ENCODE measurements around the gene CFAP100. TPM values are rescaled to one million over a fixed set of nuclear protein-coding genes. Genes with fewer than 3 reads are reported as not detected.

Gene CFAP100
- total and polyA plus RNA-seq, 2 experiments from 2014 or later: not detected

DNA sequence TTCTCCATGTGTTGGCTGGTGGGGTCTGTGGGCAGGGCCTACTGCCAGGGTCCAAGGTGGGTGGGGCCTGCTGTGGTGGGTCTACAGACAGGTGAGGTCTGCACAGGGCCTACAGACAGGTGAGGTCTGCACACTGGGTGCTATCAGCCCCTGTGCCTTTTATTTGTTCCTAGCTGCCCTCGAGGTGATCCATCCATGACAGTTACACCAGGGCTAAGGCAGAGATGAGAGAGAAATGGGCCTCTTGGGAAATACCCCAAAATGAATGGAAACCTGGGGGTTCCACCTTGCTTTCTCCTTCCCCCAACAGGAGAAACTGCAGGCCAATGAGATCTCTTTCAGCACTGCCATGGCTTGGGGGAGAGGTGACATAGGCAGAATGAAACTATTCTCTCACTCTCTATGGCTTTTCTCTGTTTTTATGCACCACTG, 36.4 kb downstream of the CFAP100 start:
- Histone ChIP-seq H3K4me3 (no peak overlapping the region), H3K27ac (no peak overlapping the region), H4K20me1 (ENCODE audit: insufficient read depth, poor library complexity, severe bottlenecking) (no peaks in the 10 kb centered on the region), H3K4me2 (no peak overlapping the region), H3K9me2 (replicated peaks; ENCODE audit: insufficient read depth) (no peaks in the 10 kb centered on the region), H3K9me3 (ENCODE audit: low read depth) (no peaks in the 10 kb centered on the region), H2AFZ (no peak overlapping the region), H3K27me3 (no peaks in the 10 kb centered on the region), H3K4me1 (ENCODE audit: insufficient read depth) (no peaks in the 10 kb centered on the region), H3K36me3 (replicated peaks; ENCODE audit: insufficient read depth, low read depth) (no peaks in the 10 kb centered on the region), H3K79me2 (no peaks in the 10 kb centered on the region)
- no peak for DNase-seq (ENCODE audit: low spot score)
- TF ChIP-seq EZH2phosphoT487 (IDR thresholded peaks at IDR 0.05; ENCODE audit: low read depth, severe bottlenecking, unreplicated experiment): no peak
- no peak for TF ChIP-seq EZH2 (IDR thresholded peaks at IDR 0.05; ENCODE audit: borderline replicate concordance)
- TF ChIP-seq, protein P1, sequence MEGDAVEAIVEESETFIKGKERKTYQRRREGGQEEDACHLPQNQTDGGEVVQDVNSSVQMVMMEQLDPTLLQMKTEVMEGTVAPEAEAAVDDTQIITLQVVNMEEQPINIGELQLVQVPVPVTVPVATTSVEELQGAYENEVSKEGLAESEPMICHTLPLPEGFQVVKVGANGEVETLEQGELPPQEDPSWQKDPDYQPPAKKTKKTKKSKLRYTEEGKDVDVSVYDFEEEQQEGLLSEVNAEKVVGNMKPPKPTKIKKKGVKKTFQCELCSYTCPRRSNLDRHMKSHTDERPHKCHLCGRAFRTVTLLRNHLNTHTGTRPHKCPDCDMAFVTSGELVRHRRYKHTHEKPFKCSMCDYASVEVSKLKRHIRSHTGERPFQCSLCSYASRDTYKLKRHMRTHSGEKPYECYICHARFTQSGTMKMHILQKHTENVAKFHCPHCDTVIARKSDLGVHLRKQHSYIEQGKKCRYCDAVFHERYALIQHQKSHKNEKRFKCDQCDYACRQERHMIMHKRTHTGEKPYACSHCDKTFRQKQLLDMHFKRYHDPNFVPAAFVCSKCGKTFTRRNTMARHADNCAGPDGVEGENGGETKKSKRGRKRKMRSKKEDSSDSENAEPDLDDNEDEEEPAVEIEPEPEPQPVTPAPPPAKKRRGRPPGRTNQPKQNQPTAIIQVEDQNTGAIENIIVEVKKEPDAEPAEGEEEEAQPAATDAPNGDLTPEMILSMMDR (IDR thresholded peaks at IDR 0.05; ENCODE audit: poor library complexity): no peak
- WGBS (ENCODE audit: low lambda C conversion rate, missing lambda C conversion rate): 94% methylated on average over 1 of the region's 1 CpG

DNA sequence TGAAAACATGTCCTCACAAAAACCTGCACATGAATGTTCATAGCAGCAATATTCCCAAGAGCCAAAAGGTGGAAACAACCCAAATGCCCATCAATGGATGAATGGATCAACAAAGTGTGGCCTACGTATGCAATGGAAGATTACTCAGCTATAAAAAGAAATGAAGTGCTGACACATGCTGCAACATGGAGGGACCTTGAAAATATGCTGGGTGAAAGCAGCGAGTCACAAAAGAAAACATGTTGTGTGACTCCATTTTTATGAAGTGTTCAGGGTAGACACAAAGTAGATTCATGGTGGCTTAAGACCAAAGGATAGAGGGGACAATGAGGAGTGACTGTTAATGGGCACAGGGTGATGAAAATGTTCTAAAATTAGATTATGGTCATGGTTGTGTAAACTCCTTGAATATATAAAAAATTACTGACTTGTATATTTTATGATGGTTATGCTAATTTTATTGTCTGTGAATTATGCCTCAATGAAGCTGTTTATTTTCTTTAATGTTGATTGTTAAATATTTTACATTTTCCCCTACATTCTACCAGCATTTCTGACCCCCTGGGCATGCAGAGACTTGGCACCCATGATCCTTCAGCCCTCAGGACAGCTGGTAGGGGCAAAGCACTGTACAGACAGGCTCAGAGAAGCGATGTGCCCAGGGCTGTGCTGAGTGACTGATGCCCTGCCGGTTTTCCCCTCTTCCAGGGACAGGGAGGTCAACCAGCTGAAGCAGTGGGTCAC, 37.8 kb downstream of the CFAP100 start:
- Histone ChIP-seq H3K27me3 (no peaks in the 10 kb centered on the region), H2AFZ (no peak overlapping the region), H4K20me1 (ENCODE audit: insufficient read depth, poor library complexity, severe bottlenecking) (no peaks in the 10 kb centered on the region), H3K79me2 (no peaks in the 10 kb centered on the region), H3K9me3 (ENCODE audit: low read depth) (no peaks in the 10 kb centered on the region), H3K4me3 (no peak overlapping the region), H3K4me2 (no peak overlapping the region), H3K36me3 (replicated peaks; ENCODE audit: insufficient read depth, low read depth) (no peaks in the 10 kb centered on the region), H3K27ac (no peak overlapping the region), H3K4me1 (ENCODE audit: insufficient read depth) (no peaks in the 10 kb centered on the region), H3K9me2 (replicated peaks; ENCODE audit: insufficient read depth) (no peaks in the 10 kb centered on the region)
- TF ChIP-seq EZH2phosphoT487 (IDR thresholded peaks at IDR 0.05; ENCODE audit: low read depth, severe bottlenecking, unreplicated experiment): no peak
- no peak for TF ChIP-seq EZH2 (IDR thresholded peaks at IDR 0.05; ENCODE audit: borderline replicate concordance)
- TF ChIP-seq, protein P1 (IDR thresholded peaks at IDR 0.05; ENCODE audit: poor library complexity): no peak
- DNase-seq (ENCODE audit: low spot score): no peak
- WGBS (ENCODE audit: low lambda C conversion rate, missing lambda C conversion rate): 90% methylated on average over 4 of the region's 4 CpGs

DNA sequence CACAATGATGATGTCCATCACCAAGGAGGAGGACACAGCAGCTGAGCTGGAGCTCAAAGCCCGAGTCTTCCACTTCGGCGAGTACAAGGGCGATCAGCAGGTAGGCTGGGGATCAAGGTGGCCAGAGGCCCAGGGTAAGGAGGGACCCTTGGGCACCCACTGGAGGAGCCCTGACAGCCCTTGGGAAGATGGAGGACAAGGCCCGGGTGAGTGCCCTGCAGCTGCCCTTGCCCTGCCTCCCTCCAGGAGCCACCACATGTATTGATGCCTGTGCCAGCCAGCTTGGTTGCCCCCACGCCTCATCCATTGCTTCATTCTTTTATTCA, 38.4 kb downstream of the CFAP100 start:
- H3K4me3 ChIP-seq: no peak overlapping the region
- no peaks in the 10 kb centered on the region for H3K27me3 ChIP-seq
- H3K27ac ChIP-seq: no peak overlapping the region
- no peak overlapping the region for H3K4me2 ChIP-seq
- no peaks in the 10 kb centered on the region for H3K4me1 ChIP-seq (ENCODE audit: insufficient read depth)
- no peak for DNase-seq (ENCODE audit: low spot score)
- no peaks in the 10 kb centered on the region for H3K9me2 ChIP-seq (replicated peaks; ENCODE audit: insufficient read depth)
- no peaks in the 10 kb centered on the region for H4K20me1 ChIP-seq (ENCODE audit: insufficient read depth, poor library complexity, severe bottlenecking)
- no peak overlapping the region for H2AFZ ChIP-seq
- TF ChIP-seq EZH2 (IDR thresholded peaks at IDR 0.05; ENCODE audit: borderline replicate concordance): no peak
- no peak for TF ChIP-seq EZH2phosphoT487 (IDR thresholded peaks at IDR 0.05; ENCODE audit: low read depth, severe bottlenecking, unreplicated experiment)
- TF ChIP-seq, protein P1 (IDR thresholded peaks at IDR 0.05; ENCODE audit: poor library complexity): no peak
- H3K36me3 ChIP-seq (replicated peaks; ENCODE audit: insufficient read depth, low read depth): no peaks in the 10 kb centered on the region
- H3K9me3 ChIP-seq (ENCODE audit: low read depth): no peaks in the 10 kb centered on the region
- 96% methylated on average over 6 of the region's 6 CpGs for WGBS (ENCODE audit: low lambda C conversion rate, missing lambda C conversion rate)
- H3K79me2 ChIP-seq: no peaks in the 10 kb centered on the region

All from hepatocyte (in vitro differentiated cells).